Endometrial microvascular endothelial cells (primary cell): Measurements from ENCODE around the gene GSK3A. TPM values are rescaled to one million over a fixed set of nuclear protein-coding genes. Genes with fewer than 3 reads are reported as not detected.

ENCODE experiments used
- in situ Hi-C: cut with HindIII; loops from 2 replicates; pipeline ENCODE4 v1.10.0; 2017; ENCODE audit warnings: low sequenced_read_pairs, low pct_unique_long_range_greater_than_20kb; ENCODE audit errors: inconsistent ontology term
- total RNA-seq: library from RNA; depleted of rRNA; stranded (reverse); fragments of >200 nt; gene quantifications from one replicate; pipeline ENCODE4 v1.2.3, GENCODE V29; 2015; ENCODE audit errors: inconsistent ontology term

GSK3A gene
- total RNA-seq, 1 donor from 2014 or later: 33.9 TPM

DNA sequence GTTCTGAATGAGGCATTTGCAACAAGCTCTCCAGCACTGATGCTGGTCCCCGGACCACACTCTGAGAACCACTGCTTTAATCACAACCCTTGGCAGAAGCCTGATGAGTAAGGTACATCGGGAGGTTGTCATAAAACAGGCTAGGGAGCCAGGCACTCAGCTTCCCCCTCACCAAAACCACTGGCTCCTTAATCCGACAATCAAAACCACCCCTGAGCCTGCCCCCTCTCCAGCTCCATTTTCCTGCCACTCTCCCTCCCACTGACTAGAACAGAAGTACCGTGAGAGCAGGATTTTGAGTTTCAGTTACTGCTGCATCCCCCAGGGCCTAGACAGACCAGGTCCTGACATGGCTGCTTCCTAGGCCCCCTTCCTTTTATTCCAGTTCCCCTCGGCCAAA lies 7.2 kb downstream of the GSK3A start:
- in situ Hi-C loops: no loop called here

DNA sequence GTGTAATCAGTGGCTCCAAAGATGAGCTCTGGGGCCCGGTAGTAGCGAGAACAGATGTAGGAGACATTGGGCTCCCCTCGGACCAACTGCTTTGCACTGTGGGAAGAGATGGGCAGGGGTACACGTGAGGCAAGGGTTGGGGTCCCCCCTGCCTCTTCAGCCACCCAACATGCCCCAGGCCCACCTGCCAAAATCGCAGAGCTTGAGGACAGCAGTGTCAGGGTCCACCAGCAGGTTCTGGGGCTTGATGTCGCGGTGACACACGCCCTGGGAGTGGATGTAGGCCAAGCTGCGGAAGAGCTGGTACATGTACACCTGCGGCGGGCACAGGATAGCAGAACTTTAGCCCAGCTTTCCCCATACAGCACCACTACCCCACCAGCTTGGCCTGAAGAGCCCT lies 8.0 kb downstream of the GSK3A start:
- in situ Hi-C loops: no loop called here

DNA sequence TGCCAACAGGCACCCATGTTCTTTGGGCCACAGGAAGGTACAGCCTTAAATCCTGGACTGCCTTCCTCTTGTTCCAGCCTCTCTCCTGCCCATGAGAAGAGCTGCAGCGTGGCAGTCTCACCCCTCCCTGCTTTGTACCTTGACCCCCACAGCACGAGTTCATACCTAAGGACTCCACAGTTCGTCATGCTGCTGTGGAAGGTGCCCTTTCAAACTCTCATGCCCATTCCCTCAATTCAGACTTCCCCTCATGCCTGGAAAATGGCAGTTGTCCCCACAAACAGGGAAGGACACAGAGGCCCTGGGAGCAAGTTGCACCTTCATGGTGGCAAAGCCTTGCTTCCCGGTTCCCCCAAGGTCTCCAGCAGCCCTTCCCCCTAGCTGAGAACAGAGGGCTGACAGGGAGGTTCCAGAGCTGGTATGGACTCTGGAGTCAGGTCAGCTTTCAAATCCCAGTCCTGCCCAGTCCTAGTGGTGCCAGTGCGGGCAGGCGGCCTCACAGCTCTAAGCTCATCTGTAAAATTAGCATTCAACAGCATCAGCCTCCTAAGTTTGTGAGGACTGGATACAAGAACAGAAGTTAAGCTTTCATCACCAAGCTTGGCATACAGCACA lies 8.6 kb downstream of the GSK3A start:
- in situ Hi-C loops: no loop called here

DNA sequence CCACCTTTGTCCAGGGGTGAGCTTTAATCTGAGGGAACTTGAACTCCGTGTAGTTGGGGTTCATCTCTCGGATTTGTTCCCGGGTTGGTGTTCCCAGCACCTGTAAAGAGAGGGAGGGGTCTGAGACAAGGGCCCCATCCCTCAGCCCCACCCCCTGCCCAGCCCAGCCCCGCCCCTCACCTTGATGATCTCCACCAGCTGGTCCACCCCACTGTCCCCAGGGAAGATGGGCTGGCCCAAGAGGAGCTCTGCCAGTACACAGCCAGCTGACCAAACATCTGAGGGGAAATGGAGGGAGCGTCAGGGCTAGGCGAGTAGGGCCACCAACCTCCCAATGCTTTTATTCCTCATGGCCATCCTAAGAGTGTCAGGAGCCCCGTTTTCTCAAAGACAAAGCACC lies 9.3 kb downstream of the GSK3A start:
- in situ Hi-C loops: no loop called here

DNA sequence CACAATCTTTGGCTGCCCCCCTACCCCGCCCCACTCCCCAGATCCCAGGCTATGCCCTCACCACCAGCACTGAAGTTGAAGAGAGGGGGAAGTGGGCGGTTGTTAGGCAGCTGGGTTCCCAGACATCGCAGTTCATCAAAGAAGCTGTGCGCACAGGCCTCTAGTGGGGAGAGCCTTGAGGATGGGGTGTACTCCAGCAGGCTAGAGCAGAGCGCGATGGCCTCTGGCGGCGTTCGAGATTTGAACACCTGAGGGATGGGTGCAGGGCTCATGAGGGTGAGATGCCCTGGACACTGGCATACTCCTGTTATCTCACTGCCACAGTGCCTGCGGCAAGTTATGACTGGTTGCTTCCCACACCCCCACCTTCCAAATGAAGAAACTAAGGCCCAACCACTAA lies 10.0 kb downstream of the GSK3A start:
- in situ Hi-C loops: no loop called here

DNA sequence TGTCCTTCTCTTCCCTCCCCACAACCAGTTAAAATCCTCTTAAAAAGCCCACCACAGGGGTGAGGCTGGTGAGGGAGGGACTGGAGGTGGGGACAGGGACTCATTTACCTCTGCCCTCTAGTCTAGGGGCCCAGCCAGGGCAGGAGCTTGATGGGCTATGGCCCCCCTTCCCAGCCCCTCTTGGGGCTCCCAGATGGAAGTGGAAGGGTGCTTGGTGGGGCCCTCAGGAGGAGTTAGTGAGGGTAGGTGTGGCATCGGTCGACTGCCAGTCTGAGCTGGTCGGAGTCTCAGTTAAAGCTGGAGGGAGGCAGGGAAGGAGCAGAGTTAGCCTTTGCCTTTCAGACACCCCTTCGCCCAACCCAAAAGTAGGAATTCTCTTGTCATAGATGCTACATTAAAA lies 11.8 kb downstream of the GSK3A start:
- in situ Hi-C loops: no loop called here

DNA sequence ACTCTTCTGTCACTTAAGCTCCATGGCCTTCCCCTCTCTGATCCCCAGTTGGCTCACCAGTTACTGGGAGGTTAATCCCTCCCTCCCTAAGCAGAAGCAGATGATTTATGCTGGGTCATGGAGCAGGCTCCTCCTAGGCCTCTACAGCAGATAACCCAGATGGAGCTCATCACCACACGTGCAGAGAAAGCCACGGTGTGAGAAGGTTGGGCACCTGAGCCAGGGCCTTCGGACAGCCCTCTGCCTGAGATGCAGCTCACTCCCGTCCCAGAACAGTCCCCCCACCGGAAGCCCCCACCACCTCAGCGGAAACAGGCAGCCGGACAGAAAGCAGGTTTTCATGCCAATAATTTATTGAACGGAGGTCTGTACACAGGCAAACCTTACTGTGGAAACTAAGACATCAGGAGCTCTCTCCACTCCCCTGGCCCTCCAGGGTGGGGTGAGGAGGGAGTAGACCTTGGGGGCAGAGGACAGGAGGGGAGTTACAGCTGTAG lies 12.5 kb downstream of the GSK3A start:
- in situ Hi-C loops: no loop called here

DNA sequence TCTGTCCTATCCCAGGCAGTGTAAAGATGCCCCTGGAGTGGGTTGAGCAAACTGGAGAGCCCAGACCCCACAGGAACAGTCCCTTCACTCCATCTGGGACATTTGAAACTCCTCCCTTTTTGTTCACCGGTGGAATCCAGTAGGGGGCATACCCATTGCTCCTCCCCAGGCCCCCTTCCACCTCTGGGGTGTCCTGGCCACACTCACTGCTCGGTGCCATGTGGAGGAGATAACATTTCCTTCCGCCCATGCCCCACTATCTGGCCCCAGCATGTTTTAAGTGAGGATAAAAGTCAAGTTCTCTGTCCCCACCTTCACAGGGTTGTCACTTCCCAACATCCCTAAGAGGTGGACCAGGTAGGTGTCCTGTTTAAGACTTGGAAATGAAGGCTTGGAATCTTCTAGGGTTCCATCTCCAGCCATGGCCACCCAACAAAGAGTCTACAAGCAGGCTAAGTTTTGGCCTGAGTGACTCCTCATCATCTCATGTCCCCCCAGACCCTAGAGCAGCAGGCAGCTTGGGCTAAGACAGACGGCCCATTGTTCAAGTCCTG lies 13.0 kb downstream of the GSK3A start:
- in situ Hi-C loops: no loop called here

DNA sequence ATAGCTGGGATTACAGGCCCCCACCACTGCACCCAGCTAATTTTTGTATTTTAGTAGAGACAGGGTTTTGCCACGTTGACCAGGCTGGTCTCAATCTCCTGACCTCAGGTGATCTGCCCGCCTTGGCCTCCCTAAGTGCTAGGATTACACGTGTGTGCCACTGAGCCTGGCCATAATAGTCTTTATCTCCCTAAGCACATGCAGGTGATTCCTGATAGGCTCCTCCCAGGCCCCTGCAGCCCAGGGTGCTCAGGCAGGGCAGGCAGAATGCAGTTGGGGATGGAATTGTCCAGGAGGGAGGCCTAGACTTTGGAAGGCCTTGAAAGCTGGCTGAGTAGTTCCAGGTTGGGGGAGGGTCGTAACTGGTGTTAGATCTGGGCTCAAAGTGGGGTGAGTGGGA lies 13.8 kb downstream of the GSK3A start:
- in situ Hi-C loops: no loop called here

DNA sequence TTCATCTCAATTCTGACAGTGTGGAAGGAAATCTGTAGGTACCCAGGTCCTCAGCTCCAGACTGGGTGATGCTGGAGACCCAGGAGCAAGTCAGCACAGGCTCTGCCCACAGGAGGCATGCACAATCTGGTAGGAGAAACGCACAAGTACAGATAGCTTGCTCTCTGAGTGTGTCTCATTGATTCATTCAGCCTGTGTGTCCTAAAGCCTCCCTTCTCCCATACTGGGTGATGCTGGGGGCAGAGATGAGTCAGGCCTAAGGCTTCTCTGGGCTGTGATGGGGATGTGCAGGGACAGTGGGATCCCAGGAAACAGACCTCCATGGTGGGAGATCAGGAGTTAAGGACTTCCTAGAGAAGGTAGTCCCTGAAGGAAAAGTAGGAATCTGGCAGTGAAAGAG lies 15.5 kb downstream of the GSK3A start:
- in situ Hi-C loops: no loop called here

DNA sequence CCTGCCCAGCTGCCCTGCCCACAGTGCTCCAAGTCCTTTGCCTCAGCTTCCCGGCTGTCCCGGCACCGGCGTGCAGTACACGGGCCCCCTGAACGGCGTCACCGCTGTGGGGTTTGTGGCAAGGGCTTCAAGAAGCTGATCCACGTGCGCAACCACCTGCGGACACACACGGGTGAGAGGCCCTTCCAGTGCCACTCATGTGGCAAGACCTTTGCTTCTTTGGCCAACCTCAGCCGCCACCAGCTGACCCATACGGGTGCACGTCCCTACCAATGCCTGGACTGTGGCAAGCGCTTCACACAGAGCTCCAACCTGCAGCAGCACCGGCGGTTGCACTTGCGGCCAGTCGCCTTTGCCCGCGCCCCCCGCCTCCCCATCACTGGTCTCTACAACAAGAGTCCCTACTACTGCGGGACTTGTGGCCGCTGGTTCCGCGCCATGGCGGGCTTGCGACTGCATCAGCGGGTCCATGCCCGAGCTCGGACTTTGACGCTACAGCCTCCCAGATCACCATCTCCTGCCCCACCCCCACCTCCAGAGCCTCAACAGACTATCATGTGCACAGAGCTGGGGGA lies 16.6 kb downstream of the GSK3A start:
- in situ Hi-C loops: no loop called here

DNA sequence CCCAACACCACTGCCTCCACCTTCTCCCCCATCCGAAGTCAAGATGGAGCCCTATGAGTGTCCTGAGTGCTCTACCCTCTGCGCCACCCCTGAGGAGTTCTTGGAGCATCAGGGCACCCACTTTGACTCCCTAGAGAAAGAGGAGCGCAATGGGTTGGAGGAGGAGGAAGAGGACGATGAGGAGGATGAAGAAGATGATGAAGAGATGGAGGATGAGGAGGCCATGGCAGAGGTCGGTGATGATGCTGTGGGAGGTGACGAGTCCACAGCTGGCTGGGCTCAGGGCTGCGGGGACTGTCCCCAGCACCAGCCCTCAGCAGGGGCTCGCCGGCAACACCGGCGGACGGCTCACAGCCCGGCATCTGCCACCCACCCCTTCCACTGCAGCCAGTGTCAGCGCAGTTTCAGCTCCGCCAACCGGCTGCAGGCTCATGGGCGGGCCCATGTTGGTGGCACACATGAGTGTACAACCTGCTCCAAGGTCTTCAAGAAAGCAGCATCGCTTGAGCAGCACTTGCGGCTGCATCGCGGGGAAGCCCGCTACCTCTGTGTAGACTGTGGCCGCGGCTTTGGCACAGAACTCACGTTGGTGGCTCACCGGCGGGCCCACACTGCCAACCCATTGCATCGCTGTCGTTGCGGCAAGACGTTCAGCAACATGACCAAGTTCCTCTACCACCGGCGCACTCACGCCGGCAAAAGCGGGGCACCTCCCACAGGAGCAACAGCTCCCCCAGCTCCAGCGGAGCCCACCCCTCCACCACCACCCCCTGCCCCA lies 17.3 kb downstream of the GSK3A start:
- in situ Hi-C loops: no loop called here

DNA sequence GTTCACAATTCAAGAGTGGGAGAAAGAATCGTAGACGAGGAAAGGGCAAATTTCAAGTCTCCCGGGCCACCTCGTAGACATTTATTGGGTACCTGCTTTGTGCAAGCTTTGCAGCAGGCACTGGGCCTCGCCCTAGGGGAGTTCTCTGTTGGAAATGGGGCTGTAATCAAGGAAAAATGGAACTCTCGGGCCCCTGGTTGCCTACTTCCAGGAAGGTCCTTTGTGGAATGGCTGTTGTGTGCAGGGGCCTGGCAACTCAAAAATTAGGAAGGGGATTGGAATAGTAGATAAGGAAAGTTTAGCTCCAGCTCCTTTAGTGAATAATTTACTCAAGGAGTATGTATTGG lies 21.7 kb downstream of the GSK3A start:
- in situ Hi-C loops: no loop called here

DNA sequence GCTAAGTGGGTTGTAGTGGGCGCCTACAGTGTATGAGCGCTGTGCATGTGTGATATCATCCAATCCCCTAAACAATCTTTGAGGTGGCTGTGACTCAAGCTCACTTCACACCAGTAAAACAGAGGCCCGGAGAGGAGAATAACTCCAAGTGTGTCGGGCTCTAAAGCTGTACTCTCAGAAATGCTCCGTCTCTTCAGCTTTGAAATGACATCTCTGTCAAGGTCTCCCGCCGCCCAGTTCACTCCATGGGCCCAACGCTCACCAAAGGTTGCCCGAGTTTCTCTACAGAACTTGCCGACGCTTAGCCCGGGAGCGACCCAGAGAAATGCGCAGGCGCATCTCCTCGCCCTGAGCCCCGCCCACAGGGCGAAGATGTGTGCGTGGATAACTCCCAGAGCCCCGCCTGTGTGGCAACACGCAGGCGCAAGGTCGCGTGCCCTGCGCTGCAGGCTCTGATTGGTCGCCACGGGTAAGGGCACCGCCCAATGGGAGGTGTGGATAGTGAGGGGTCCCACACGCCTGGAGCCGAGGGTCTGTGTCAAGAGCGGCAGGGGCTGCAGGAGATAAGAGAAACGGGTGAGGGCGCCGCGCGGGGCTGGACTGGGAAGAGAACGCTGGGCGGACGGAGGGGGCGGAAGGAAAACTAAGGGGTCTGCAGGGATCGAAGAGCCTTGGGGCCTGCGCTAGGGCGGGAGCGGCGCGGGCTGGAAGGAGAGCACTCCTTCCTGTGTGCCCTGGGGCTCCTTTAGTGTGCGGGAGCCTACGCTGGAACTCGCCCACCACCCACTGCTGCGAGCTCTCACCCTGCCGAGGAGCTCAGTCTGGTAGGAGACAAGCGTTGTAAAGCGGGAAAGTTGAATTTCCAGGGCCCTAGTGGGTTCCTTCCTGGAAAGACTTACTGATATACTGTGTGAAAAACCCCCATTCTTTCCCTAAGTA lies 22.3 kb downstream of the GSK3A start, which contains the start of gene ZNF526:
Gene ZNF526 (plus strand): TSS at position 501 of the 939 bp plus-strand sequence. CDS start 4,092 bp downstream, outside the sequence.
- in situ Hi-C loops: no loop called here

DNA sequence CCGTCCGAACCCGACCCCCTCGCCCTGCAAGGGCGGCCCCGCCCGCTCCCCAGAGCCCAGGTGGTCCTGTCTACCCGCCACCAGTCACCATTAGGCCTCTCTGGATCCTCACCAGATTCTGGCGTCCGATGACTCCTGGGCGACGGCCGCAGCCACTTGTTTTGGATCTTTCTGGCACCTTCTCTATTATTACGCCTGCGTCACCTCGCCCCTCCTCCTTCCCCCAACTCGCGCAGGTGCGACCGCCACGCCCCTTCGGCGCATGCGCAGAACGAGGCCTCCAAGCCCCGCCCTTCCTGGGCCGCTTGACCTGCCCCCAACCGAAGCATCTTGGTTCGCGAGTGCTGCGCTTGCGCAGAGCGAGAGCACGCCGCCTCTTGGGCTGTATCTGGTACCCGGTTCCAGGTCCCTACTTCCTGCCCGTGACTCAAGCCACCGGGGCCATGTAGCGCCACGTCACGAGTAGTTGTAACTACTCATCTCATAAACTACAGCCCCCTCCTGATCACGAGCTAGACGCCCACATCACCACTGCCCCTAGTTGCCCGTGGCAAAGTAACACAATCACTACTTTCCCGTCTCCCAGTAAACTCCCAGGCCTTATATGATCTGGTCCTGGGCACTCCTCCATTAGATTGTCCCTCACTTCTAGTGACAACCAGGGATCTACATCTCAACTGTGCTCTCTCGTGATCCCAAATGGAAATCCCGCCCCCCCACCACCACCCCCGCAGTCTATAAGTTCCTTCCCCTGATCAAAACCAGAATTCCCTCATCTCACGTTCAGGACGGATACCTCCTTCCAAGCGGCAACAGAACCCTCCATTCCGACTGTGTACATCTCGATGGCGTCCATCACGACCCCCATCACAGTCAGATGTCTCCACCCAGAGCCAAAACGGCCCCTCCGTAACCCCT lies 24.6 kb downstream of the GSK3A start, which contains the start of gene DEDD2:
Gene DEDD2 (minus strand): TSS at position 158 of the 918 bp plus-strand sequence. CDS start 670 bp downstream, outside the sequence.
- in situ Hi-C loops: no loop called here

DNA sequence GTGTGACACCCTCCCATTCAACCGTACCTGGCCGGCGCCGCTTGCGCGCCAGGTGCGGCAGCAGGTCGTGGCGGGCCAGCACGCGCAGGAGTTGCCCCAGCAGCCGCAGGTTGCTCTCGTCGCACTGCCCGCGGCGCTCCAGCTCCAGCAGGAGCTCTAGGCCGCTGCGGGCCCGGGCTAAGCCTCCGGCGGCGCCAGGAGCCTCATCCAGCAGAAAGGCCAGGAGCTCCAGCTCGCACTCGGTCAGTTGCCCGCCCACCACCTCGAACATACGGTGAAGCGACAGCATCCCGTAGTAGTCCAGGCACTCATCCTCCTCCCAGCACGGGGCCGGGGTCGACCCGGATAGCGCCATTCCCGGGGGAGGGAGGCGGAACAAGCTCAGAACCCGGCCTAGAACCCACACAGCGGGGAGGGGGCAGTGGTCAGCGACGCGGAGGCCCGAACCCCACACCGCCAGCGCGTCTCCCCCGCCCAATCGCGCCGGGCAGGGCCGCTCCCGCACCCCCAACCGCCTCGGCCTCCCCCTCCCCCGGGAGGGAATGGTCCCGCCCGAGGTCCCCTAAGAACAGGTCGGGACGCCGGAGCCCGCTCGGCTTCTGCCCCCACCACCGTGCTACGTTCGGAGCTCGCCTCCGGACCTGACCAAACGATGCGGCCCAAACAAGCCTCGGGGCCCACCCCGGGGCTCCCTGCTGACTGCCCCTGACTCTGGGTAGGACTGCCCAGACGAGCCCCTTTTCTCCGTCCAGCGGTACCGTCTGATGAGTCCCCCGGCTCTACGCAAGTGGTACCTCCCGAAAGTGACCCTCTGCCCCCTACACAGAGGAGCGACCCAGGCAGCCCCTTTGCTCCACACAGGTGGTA lies 25.5 kb downstream of the GSK3A start:
- in situ Hi-C loops: no loop called here
